Epithelial cell of proximal tubule (primary cell): ENCODE data around the gene AURKA. TPM values are rescaled to one million over a fixed set of nuclear protein-coding genes. Genes with fewer than 3 reads are reported as not detected.

Experiments used
- DNase-seq: peaks from one replicate; pipeline ENCODE4 v3.0.0-alpha.2; 2011; ENCODE audit warnings: low read depth
- H3K4me3 ChIP-seq: 2 replicates; pipeline ENCODE4 v1.5.1; 2011; ENCODE audit warnings: low read depth, mild to moderate bottlenecking, low read length
- total RNA-seq: library from RNA; depleted of rRNA; stranded (reverse); fragments of >200 nt; gene quantifications from 2 replicates; pipeline ENCODE4 v1.2.3, GENCODE V29; 2015
- TF ChIP-seq, protein P1 (sequence below): conservative IDR thresholded peaks from 2 replicates; pipeline ENCODE4 v1.5.1; 2012; ENCODE audit warnings: low read depth, mild to moderate bottlenecking, low read length

Gene AURKA
- total RNA-seq, 1 donor from 2014 or later, result 83.9 TPM

DNA sequence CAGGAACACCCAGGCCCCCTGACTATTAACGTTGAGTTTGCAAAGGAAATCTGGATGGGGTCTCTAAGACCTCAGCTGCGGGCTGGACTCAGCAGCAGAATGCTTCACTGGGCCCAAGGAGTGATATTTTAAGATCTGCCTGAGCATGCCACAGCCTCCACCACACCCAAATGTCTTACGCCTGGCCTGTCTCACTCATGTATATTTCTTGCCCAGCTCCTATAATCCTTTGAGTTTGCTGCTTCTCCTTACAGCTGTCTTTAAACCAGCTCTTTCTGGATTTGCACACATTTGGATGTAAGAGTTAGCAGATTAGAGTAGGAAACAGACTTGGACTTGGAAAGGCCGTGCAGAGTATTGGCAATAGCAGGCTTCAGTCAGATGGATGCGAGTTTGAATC lies 36.4 kb upstream of the AURKA start:
- DNase-seq, result no peak
- H3K4me3 ChIP-seq, result no peak overlapping the region
- TF ChIP-seq, protein P1, sequence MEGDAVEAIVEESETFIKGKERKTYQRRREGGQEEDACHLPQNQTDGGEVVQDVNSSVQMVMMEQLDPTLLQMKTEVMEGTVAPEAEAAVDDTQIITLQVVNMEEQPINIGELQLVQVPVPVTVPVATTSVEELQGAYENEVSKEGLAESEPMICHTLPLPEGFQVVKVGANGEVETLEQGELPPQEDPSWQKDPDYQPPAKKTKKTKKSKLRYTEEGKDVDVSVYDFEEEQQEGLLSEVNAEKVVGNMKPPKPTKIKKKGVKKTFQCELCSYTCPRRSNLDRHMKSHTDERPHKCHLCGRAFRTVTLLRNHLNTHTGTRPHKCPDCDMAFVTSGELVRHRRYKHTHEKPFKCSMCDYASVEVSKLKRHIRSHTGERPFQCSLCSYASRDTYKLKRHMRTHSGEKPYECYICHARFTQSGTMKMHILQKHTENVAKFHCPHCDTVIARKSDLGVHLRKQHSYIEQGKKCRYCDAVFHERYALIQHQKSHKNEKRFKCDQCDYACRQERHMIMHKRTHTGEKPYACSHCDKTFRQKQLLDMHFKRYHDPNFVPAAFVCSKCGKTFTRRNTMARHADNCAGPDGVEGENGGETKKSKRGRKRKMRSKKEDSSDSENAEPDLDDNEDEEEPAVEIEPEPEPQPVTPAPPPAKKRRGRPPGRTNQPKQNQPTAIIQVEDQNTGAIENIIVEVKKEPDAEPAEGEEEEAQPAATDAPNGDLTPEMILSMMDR, result no peak

DNA sequence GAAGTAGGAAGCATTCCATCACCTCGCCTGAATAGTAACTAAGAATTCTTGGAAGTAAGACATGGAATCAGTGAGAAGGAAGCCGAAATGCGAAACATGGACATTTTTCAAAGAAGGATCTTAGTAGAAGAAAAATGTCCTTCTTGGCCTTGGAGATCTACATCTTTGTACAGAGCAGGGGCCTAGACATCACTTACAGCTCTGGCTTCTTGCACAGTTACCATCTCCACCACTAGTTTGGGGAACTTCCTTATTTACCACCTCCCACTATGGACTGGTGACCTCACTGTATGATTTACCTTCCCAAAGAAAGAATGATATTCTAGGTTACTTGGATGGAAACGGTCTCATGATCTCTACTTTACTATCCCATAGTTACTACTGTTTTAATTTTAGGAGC lies 35.8 kb upstream of the AURKA start:
- H3K4me3 ChIP-seq, result no peak overlapping the region
- no peak for DNase-seq
- TF ChIP-seq, protein P1, result no peak

DNA sequence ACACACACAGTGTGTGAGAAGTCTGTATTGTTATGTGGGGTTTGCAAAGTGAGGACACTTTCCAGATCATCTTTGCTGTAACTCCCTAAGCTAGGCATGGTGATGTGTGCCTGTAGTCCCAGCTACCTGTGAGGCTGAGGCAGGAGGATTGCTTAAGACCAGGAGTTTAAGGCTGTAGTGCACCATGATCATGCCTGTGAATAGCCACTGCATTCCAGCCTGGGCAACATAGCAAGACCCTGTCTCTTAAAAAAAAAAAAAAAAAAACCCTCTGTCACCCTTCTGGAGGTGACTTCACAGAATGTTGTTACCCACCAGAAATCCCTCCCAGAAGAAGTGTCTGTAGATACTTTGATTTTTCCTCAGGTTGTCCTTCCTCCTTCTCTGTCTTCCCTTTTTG lies 34.9 kb upstream of the AURKA start:
- H3K4me3 ChIP-seq, result no peak overlapping the region

DNA sequence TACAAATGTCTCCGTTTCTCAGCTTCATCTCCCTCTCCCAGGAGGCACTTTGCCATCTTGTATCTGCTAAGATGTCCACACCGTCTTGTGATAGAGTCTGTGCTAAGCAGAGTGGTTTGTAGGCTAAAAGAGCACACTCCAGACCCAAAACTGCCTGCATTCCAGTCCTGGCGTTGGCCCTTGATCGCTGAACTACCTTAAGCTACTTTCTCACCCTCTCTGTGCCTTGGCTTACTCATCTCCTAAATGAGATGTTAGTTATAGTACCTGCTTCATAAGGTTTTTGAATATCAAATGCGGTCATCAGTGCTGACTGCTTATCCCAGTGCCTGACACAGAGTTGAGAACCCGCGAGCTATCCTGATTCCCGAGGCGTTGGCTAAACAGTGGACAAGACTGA lies 34.0 kb upstream of the AURKA start:
- no peak for DNase-seq
- H3K4me3 ChIP-seq, result no peak overlapping the region
- TF ChIP-seq, protein P1, result no peak

More for the DNA sequence above, 34.9 kb upstream of the AURKA start:
- TF ChIP-seq, protein P1, result no peak
- no peak for DNase-seq

DNA sequence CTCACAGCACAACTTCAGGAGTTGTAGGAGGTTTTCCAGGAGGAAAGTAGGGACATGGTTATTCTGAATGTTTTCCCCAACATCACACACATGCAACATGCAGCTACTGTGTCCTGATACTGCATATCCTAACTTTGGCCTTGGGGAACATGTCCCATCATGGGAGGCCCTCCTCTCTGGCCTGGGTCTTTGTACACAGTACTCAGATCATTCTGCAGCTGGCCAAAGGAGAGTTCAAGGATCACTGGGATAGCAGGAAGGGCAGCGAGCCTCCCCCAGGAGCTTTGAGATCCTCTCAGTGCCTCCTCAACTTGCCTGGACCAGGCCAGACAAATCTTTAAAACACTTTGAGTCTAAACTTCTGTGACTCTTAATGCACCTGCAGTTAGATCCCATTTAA lies 32.9 kb upstream of the AURKA start:
- TF ChIP-seq, protein P1, result no peak
- DNase-seq, result no peak
- H3K4me3 ChIP-seq, result no peak overlapping the region

- DNase-seq, result no peak
- H3K4me3 ChIP-seq, result no peak overlapping the region
- TF ChIP-seq, protein P1, result no peak
Observed at GRCh38 chr20:56423886-56424285, 31.9 kb upstream of the AURKA start.

GRCh38 chr20:56423211-56423610 lies 31.2 kb upstream of the AURKA start:
- TF ChIP-seq, protein P1, result no peak
- H3K4me3 ChIP-seq, result no peak overlapping the region
- no peak for DNase-seq
